Germinal center (tissue), 1 donor: ENCODE data around the gene BICD2.

Experiments used
- DNase-seq: peaks from one replicate; pipeline ENCODE4 v3.0.0; 2012; ENCODE audit warnings: mixed read lengths, low spot score

BICD2 gene

GRCh38 chr9:92714787-92715487 lies 49.7 kb downstream of the BICD2 start:
- no peak for DNase-seq

GRCh38 chr9:92714016-92714415 lies 50.6 kb downstream of the BICD2 start:
- DNase-seq: no peak

GRCh38 chr9:92713528-92713927 lies 51.1 kb downstream of the BICD2 start:
- DNase-seq: no peak

GRCh38 chr9:92712767-92713166 lies 51.9 kb downstream of the BICD2 start:
- DNase-seq: no peak

GRCh38 chr9:92711844-92712243 lies 52.8 kb downstream of the BICD2 start:
- DNase-seq: no peak

GRCh38 chr9:92711146-92711545 lies 53.5 kb downstream of the BICD2 start:
- DNase-seq: no peak

GRCh38 chr9:92710368-92710767 lies 54.3 kb downstream of the BICD2 start:
- DNase-seq: no peak

- no peak for DNase-seq
These were observed 54.7 kb downstream of the BICD2 start for GRCh38 chr9:92709954-92710353.

- DNase-seq: no peak
These were observed 55.4 kb downstream of the BICD2 start for GRCh38 chr9:92709240-92709639.

- no peak for DNase-seq
These were observed 57.1 kb downstream of the BICD2 start for GRCh38 chr9:92707530-92707929.

GRCh38 chr9:92706218-92706940 lies 58.3 kb downstream of the BICD2 start:
- peak; percentile 53 for DNase-seq

- no peak for DNase-seq
These were observed 60.1 kb downstream of the BICD2 start for GRCh38 chr9:92704528-92704927.

GRCh38 chr9:92696619-92697018 lies 68.0 kb downstream of the BICD2 start:
- DNase-seq: no peak

GRCh38 chr9:92686954-92687353 lies 77.7 kb downstream of the BICD2 start:
- no peak for DNase-seq

- DNase-seq: no peak
These were observed 79.6 kb downstream of the BICD2 start for GRCh38 chr9:92685022-92685421.

GRCh38 chr9:92682269-92682668 lies 82.4 kb downstream of the BICD2 start:
- DNase-seq: no peak

GRCh38 chr9:92680166-92681119 lies 84.2 kb downstream of the BICD2 start:
- no peak for DNase-seq

GRCh38 chr9:92679413-92680165 lies 85.0 kb downstream of the BICD2 start:
- DNase-seq: no peak

GRCh38 chr9:92671323-92671722 lies 93.3 kb downstream of the BICD2 start:
- DNase-seq: no peak

- DNase-seq: peak; percentile 99
These were observed 94.5 kb downstream of the BICD2 start, which contains the start of gene IPPK for GRCh38 chr9:92669890-92670708. IPPK (minus strand) TSS chr9:92670131; CDS start chr9:92669988, 143 bp downstream.

GRCh38 chr9:92669527-92669889 lies 95.1 kb downstream of the BICD2 start:
- peak; percentile 66 for DNase-seq
